HepG2 (cell line): ENCODE measurements around the gene ENPP7. TPM values are rescaled to one million over a fixed set of nuclear protein-coding genes. Genes with fewer than 3 reads are reported as not detected.

Experiments
- ATAC-seq: fragments of 200-7000 bp; cut with Tn5 transposase; 3 replicates; pipeline ENCODE4 v1.9.1; 2020; ENCODE audit warnings: mild to moderate bottlenecking, moderate library complexity
- BruUV-seq: library from RNA; stranded (reverse); fragments of 400-500 nt; replicated peaks from 2 replicates; lab custom pipeline; 2021; lab: Mats Ljungman, UMichigan
- CTCF ChIA-PET: fragments of 300-600 bp; formaldehyde crosslinking; extraction: SDS; loops from one replicate; lab custom pipeline; 2021; ENCODE audit warnings: low total read pairs, inconsistent platforms, low intra/inter-chr PET ratio; lab: Yijun Ruan, JAX
- POLR2A ChIA-PET: fragments of 350-600 bp; sonication (Branson Sonifier 250); formaldehyde crosslinking; loops from one replicate; lab custom pipeline; 2020; ENCODE audit warnings: antibody characterized with exemption, inconsistent platforms; lab: Yijun Ruan, JAX
- DNase-seq: peaks from one replicate; pipeline ENCODE4 v3.0.0-alpha.2; 2015; ENCODE audit warnings: low spot score
- FAIRE-seq: peaks from 3 replicates; lab custom pipeline; 2011; peaks lifted over from hg19 to GRCh38; lab: Jason Lieb, UNC
- H2AFZ ChIP-seq: one replicate; pipeline ENCODE4 v1.6.1; 2011; ENCODE audit warnings: low read length, inconsistent platforms
- H3K27ac ChIP-seq: fragments of 300-600 bp; 3 replicates; pipeline ENCODE4 v1.8.0; 2011; ENCODE audit warnings: mixed run types, mild to moderate bottlenecking, mixed read lengths, low read length, inconsistent platforms; ENCODE audit not compliant: insufficient read depth; ENCODE audit errors: extremely low read length
- H3K27me3 ChIP-seq, 2 experiments: fragments of 200-600 bp in 1 of 2; 2 replicates in 1 of 2; 3 replicates in 1 of 2; pipeline versions ENCODE4 v1.6.0 to v1.8.0; 2011; ENCODE audit warnings: low read length in 2 of 2, mild to moderate bottlenecking in 2 of 2, moderate library complexity in 2 of 2, inconsistent platforms in 1 of 2; ENCODE audit not compliant: insufficient read depth in 2 of 2, control insufficient read depth in 1 of 2
- H3K36me3 ChIP-seq, 2 experiments: fragments of 200-600 bp in 1 of 2; replicated peaks in 1 of 2; 2 replicates in 1 of 2; 3 replicates in 1 of 2; pipeline versions ENCODE4 v1.5.1 to v1.8.0; 2011; ENCODE audit warnings: low read length in 2 of 2, inconsistent platforms in 1 of 2; ENCODE audit not compliant: insufficient read depth in 2 of 2, control insufficient read depth in 1 of 2
- H3K4me1 ChIP-seq: 2 replicates; pipeline ENCODE4 v1.5.1; 2012; ENCODE audit warnings: low read length, inconsistent platforms; ENCODE audit not compliant: insufficient read depth
- H3K4me2 ChIP-seq: 2 replicates; pipeline ENCODE4 v1.6.0; 2011; ENCODE audit warnings: low read depth, low read length, inconsistent platforms
- H3K4me3 ChIP-seq, 3 experiments: fragments of 200-600 bp in 1 of 3; sonication (generic), shearing (Covaris generic) in 1 of 3; replicated peaks in 1 of 3; 2 replicates each; pipeline ENCODE4 v1.5.1; 2011 to 2016; ENCODE audit warnings: low read length in 3 of 3, inconsistent platforms in 2 of 3, low read depth in 2 of 3, mild to moderate bottlenecking in 2 of 3, control low read depth in 1 of 3, mixed read lengths in 1 of 3; ENCODE audit not compliant: insufficient read depth in 1 of 3
- H3K79me2 ChIP-seq: one replicate; pipeline ENCODE4 v1.6.1; 2011; ENCODE audit warnings: low read length, inconsistent platforms; ENCODE audit not compliant: insufficient read depth
- H3K9ac ChIP-seq: 2 replicates; pipeline ENCODE4 v1.6.0; 2011; ENCODE audit warnings: mild to moderate bottlenecking, low read depth, low read length, inconsistent platforms; ENCODE audit not compliant: insufficient read depth
- H3K9me3 ChIP-seq: 2 replicates; pipeline ENCODE4 v1.5.1; 2012; ENCODE audit warnings: mild to moderate bottlenecking, low read length
- H4K20me1 ChIP-seq: 2 replicates; pipeline ENCODE4 v1.6.0; 2011; ENCODE audit warnings: inconsistent platforms, mild to moderate bottlenecking, low read length, moderate library complexity; ENCODE audit not compliant: insufficient read depth
- HNF4G ChIP-seq, 2 experiments: sonication (generic) in 1 of 2; formaldehyde crosslinking in 1 of 2; IDR thresholded peaks; 2 replicates each; pipeline versions ENCODE4 v1.4.0 to v1.6.1; 2011 to 2020; ENCODE audit warnings: borderline replicate concordance in 2 of 2, low read depth in 2 of 2, mild to moderate bottlenecking in 2 of 2, low read length in 1 of 2, missing genetic modification reagents in 1 of 2, moderate library complexity in 1 of 2
- NR2F6 ChIP-seq, 2 experiments: IDR thresholded peaks; 2 replicates each; pipeline ENCODE4 v1.6.1; 2016; ENCODE audit warnings: antibody characterized with exemption in 1 of 2, mild to moderate bottlenecking in 1 of 2
- SPEN ChIP-seq: sonication (generic); formaldehyde crosslinking; IDR thresholded peaks from 2 replicates; pipeline ENCODE4 v1.5.1; 2020; ENCODE audit warnings: low read depth, mild to moderate bottlenecking, missing genetic modification reagents
- WGBS: methylation state at CpG from one replicate; pipeline ENCODE4 v1.1.6; 2017; ENCODE audit warnings: low lambda C conversion rate; 5-methylcytosine and 5-hydroxymethylcytosine counted together
- in situ Hi-C: cut with HindIII; loops from 2 replicates; pipeline ENCODE4 v1.10.0; 2017; ENCODE audit warnings: low pct_unique_long_range_greater_than_20kb; ENCODE audit not compliant: extremely low pct_ligation_motif_present
- intact Hi-C: fragments of 100-400 bp; cut with micrococcal nuclease; formaldehyde crosslinking; loops from one replicate; pipeline ENCODE4 v1.10.0; 2022; ENCODE audit not compliant: unreplicated experiment
- polyA plus RNA-seq, 8 experiments: library from polyadenylated mRNA; depleted of rRNA in 3 of 8; stranded (reverse) in 7 of 8; unstranded in 1 of 8; fragments of >200 nt; fragmentation: Illumina TruSeq in 4 of 8; extraction: Trizol in 4 of 8; gene quantifications; 2 replicates each; pipeline versions ENCODE4 v1.2.1 to v1.2.3, GENCODE V29; 2011 to 2016; ENCODE audit warnings: low read depth in 4 of 8, missing spikeins in 1 of 8, mixed read lengths in 1 of 8; ENCODE audit not compliant: insufficient read depth in 1 of 8
- total RNA-seq, 5 experiments: library from RNA; depleted of rRNA; stranded (reverse); fragments of >200 nt; fragmentation: Illumina TruSeq; extraction: Trizol; gene quantifications; 2 replicates each; pipeline ENCODE4 v1.2.3, GENCODE V29; 2016; ENCODE audit warnings: low read depth in 1 of 5
- TF ChIP-seq, protein P1 (sequence below): sonication (generic); formaldehyde crosslinking; IDR thresholded peaks from 2 replicates; pipeline ENCODE4 v1.5.1; 2020; ENCODE audit warnings: mild to moderate bottlenecking, missing genetic modification reagents, moderate library complexity
- TF ChIP-seq, protein P2 (sequence below): sonication (generic); formaldehyde crosslinking; IDR thresholded peaks from 2 replicates; pipeline ENCODE4; 2020; ENCODE audit warnings: missing genetic modification reagents, mild to moderate bottlenecking, borderline replicate concordance
- TF ChIP-seq, protein P3 (sequence below): sonication (generic); formaldehyde crosslinking; conservative IDR thresholded peaks from 2 replicates; pipeline ENCODE4 v1.4.0; 2020; ENCODE audit warnings: mild to moderate bottlenecking, missing genetic modification reagents, moderate library complexity
- TF ChIP-seq, protein P4 (sequence below): sonication (generic); formaldehyde crosslinking; IDR thresholded peaks from 2 replicates; pipeline ENCODE4 v1.9.0; 2022; ENCODE audit warnings: low read depth, missing genetic modification reagents

ENPP7 gene
- total and polyA plus RNA-seq, 2 of the 13 experiments (the other 11 are each of a cell fraction or from before 2014, with no cell fraction given): 1.1 to 2.2 TPM

DNA sequence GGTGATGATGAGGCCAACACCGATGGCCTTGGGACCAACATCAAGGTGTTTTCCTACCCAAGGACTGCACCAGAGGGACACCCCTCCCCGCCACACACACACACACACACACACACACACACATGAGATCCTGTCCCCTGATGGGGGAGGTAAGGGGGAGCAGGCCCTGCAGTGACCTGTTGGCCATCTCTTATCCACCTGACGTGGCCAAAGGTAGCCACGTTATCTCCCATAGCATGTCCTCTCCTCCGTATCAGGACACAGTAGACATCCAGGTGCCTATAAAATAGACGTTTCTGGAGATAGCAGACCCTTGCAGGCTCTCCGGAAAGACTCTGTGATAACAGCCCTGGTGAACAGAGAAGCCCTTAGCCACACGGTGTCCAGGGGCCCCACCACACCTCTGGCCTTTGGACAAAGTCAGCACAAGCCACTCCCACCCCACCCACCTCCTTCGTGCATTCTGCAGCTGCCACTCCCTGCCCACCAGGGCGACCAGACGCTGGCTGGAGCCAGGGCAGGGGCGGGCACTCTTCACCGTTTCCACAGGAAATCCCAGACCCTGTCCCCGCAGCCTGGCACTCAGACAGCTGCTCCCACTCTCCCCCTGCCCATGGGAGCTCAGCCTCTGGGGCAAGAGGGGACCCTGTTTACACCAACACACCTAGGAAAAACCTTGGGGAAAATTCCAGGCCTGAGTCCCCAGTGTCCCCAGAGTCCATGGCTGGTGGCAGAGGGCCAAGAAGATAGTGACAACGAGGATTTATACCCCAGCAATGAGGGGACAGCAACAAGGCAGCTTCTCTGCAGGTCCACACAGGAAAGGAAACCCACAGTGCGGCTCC lies 15.4 kb upstream of the ENPP7 start:
- Histone ChIP-seq H4K20me1 (no peaks in the 10 kb centered on the region), H3K9me3 (no peaks in the 10 kb centered on the region), H3K27me3 (peaks cover 8 to 24% of the 10 kb centered on the region in 2 experiments; a peak in 3 of 5 replicates), H3K4me1 (peaks cover 67% of the 10 kb centered on the region), H3K27ac (no peak overlapping the region), H3K9ac (no peak overlapping the region), H3K79me2 (no peaks in the 10 kb centered on the region), H2AFZ (no peak overlapping the region), H3K4me2 (peak overlapping the region; percentile 68), H3K36me3 (no peaks in the 10 kb centered on the region), H3K4me3 (peak overlapping the region in 2 of 3 experiments; percentile 20 to 61; a peak in 3 of 6 replicates)
- intact Hi-C loops: no loop called here
- FAIRE-seq (peak; percentile 23), DNase-seq (peak; percentile 55), ATAC-seq (peak; percentile 83)
- no TSS peak for BruUV-seq
- WGBS: 5% methylated on average over 10 of the region's 16 CpGs
- in situ Hi-C loops: no loop called here
- ChIA-PET CTCF (no interaction called here), POLR2A (no interaction called here)
- TF ChIP-seq NR2F6 (IDR thresholded peaks at IDR 0.05) (no peak), NR2F6 (CRISPR knock-in tag; IDR thresholded peaks at IDR 0.05) (0 out of 2 replicates have a peak, but pooled peaks have one; percentile 15), SPEN (CRISPR knock-in tag) (0 out of 2 replicates have a peak, but pooled peaks have one; percentile 28), HNF4G (IDR thresholded peaks at IDR 0.05; ENCODE audit: borderline replicate concordance, low read depth, low read length) (0 out of 2 replicates have a peak, but pooled peaks have one; percentile 38), HNF4G (CRISPR knock-in tag; IDR thresholded peaks at IDR 0.05; ENCODE audit: borderline replicate concordance, low read depth) (peak; percentile 24; the same call in 1 of the 2 replicates)
- TF ChIP-seq, protein P1, sequence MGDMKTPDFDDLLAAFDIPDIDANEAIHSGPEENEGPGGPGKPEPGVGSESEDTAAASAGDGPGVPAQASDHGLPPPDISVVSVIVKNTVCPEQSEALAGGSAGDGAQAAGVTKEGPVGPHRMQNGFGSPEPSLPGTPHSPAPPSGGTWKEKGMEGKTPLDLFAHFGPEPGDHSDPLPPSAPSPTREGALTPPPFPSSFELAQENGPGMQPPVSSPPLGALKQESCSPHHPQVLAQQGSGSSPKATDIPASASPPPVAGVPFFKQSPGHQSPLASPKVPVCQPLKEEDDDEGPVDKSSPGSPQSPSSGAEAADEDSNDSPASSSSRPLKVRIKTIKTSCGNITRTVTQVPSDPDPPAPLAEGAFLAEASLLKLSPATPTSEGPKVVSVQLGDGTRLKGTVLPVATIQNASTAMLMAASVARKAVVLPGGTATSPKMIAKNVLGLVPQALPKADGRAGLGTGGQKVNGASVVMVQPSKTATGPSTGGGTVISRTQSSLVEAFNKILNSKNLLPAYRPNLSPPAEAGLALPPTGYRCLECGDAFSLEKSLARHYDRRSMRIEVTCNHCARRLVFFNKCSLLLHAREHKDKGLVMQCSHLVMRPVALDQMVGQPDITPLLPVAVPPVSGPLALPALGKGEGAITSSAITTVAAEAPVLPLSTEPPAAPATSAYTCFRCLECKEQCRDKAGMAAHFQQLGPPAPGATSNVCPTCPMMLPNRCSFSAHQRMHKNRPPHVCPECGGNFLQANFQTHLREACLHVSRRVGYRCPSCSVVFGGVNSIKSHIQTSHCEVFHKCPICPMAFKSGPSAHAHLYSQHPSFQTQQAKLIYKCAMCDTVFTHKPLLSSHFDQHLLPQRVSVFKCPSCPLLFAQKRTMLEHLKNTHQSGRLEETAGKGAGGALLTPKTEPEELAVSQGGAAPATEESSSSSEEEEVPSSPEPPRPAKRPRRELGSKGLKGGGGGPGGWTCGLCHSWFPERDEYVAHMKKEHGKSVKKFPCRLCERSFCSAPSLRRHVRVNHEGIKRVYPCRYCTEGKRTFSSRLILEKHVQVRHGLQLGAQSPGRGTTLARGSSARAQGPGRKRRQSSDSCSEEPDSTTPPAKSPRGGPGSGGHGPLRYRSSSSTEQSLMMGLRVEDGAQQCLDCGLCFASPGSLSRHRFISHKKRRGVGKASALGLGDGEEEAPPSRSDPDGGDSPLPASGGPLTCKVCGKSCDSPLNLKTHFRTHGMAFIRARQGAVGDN: peak; percentile 56
- TF ChIP-seq, protein P2, sequence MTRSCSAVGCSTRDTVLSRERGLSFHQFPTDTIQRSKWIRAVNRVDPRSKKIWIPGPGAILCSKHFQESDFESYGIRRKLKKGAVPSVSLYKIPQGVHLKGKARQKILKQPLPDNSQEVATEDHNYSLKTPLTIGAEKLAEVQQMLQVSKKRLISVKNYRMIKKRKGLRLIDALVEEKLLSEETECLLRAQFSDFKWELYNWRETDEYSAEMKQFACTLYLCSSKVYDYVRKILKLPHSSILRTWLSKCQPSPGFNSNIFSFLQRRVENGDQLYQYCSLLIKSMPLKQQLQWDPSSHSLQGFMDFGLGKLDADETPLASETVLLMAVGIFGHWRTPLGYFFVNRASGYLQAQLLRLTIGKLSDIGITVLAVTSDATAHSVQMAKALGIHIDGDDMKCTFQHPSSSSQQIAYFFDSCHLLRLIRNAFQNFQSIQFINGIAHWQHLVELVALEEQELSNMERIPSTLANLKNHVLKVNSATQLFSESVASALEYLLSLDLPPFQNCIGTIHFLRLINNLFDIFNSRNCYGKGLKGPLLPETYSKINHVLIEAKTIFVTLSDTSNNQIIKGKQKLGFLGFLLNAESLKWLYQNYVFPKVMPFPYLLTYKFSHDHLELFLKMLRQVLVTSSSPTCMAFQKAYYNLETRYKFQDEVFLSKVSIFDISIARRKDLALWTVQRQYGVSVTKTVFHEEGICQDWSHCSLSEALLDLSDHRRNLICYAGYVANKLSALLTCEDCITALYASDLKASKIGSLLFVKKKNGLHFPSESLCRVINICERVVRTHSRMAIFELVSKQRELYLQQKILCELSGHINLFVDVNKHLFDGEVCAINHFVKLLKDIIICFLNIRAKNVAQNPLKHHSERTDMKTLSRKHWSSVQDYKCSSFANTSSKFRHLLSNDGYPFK (CRISPR knock-in tag): 0 out of 2 replicates have a peak, but pooled peaks have one; percentile 22
- TF ChIP-seq, protein P3, sequence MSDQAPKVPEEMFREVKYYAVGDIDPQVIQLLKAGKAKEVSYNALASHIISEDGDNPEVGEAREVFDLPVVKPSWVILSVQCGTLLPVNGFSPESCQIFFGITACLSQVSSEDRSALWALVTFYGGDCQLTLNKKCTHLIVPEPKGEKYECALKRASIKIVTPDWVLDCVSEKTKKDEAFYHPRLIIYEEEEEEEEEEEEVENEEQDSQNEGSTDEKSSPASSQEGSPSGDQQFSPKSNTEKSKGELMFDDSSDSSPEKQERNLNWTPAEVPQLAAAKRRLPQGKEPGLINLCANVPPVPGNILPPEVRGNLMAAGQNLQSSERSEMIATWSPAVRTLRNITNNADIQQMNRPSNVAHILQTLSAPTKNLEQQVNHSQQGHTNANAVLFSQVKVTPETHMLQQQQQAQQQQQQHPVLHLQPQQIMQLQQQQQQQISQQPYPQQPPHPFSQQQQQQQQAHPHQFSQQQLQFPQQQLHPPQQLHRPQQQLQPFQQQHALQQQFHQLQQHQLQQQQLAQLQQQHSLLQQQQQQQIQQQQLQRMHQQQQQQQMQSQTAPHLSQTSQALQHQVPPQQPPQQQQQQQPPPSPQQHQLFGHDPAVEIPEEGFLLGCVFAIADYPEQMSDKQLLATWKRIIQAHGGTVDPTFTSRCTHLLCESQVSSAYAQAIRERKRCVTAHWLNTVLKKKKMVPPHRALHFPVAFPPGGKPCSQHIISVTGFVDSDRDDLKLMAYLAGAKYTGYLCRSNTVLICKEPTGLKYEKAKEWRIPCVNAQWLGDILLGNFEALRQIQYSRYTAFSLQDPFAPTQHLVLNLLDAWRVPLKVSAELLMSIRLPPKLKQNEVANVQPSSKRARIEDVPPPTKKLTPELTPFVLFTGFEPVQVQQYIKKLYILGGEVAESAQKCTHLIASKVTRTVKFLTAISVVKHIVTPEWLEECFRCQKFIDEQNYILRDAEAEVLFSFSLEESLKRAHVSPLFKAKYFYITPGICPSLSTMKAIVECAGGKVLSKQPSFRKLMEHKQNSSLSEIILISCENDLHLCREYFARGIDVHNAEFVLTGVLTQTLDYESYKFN (CRISPR knock-in tag): peak; percentile 78
- TF ChIP-seq, protein P4, sequence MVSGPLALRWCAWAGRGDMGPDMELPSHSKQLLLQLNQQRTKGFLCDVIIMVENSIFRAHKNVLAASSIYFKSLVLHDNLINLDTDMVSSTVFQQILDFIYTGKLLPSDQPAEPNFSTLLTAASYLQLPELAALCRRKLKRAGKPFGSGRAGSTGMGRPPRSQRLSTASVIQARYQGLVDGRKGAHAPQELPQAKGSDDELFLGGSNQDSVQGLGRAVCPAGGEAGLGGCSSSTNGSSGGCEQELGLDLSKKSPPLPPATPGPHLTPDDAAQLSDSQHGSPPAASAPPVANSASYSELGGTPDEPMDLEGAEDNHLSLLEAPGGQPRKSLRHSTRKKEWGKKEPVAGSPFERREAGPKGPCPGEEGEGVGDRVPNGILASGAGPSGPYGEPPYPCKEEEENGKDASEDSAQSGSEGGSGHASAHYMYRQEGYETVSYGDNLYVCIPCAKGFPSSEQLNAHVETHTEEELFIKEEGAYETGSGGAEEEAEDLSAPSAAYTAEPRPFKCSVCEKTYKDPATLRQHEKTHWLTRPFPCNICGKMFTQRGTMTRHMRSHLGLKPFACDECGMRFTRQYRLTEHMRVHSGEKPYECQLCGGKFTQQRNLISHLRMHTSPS: 0 out of 2 replicates have a peak, but pooled peaks have one; percentile 58
